ENCODE measurements around the gene SFXN2. TPM values are rescaled to one million over a fixed set of nuclear protein-coding genes. Genes with fewer than 3 reads are reported as not detected.
"Not testable (repeated sequence)": the region's sequence is repeated elsewhere in the genome, so short reads cannot be mapped to it uniquely, and the experiment has no call there.

Gene SFXN2
- total RNA-seq, 1 experiment from 2014 or later: 5.5 TPM

DNA sequence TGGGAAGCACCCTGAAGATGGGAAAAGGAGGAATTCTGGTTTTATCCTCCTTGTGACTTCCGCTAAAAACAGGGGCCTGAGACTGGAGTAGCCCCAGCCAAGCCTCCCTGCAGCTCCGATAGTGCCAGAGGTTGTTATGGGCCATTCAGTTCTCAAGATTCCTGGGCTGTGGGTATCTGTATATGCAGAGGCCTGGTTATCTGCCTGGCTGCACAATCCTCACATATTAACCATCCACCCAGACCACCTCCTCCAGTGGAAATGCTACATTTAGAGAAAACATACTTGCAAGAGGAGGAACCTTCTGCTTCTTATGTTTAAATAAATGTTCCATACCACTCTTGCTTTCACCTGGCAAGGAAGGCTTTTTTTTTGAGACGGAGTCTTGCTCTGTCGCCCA, 34.8 kb upstream of the SFXN2 start:
- DNase-seq (ENCODE audit: low read depth): no peak

DNA sequence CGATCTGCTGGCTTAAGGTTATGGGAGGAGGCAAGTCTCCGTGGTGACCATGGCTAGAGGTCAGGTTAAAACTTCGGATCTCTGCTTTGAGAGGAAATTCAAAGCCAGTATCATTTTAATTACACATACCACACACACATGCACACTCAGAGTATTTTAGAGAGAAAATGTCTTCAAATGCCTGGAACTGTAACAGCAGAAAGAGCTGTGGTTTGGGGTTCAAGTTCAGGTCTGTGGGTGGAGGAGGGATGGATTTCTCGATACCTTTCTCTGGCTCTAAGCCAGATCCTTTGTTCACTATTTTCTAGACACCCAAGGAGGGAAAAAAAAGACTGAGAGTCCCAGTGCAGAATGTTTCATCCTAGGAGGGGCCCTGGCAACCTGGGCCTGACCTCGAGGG, 32.7 kb upstream of the SFXN2 start:
- DNase-seq (ENCODE audit: low read depth): no peak

DNA sequence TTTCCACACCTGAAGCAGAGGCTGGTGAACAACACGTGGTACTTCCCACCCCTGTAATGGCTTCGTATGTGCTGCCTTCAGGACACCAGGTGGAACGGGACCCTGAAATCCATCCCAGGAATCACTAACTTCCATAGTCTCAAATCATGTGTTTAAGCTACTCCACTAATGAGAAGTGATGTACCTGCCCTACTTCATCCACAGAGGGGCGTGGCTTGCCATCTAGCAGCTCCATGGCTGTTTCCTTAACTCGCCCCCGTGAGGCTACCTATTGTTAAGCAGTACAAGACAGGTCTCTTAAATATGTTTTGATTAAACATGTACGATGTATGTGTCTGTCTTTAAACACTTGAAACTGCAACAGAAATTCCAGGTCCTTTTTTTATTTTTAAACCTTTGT, 32.0 kb upstream of the SFXN2 start:
- no peak for DNase-seq (ENCODE audit: low read depth)

DNA sequence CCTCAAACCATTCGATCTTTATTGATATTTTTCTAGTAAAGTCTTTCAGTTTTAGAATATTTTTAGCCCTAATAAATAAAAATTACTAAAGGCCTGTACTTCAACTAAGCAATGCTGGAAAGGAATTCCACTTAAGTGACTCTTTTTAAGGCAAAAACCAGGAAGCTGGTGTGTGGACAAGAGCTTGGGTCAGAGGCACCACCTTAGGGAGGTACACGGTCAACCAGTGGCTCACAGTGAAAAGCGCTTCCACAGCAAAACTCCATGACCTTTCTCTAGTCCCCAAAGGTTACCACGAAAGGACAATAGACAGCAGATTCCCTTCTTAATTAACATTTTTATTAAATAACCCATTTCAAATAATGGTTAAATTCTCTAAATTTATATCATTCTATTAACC, 31.5 kb upstream of the SFXN2 start:
- DNase-seq (ENCODE audit: low read depth): no peak

DNA sequence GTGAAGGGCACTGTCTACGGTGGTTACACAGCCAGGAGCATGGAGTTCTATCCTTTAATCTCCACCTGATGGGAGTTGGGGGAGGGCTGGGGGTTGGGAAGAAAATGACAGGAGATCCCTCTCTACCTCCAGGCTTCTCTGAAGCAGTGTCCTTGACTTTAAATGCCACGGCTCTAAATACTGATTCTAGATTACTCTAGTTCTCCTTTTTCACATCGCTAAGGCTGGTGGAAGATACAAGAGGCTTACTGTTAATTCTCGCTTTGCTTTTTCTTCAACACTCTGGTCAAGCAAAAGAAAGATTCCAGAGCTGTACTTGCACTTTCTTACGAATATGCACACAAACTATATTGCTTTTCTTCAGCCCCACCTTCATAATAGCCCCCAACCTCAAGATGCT, 30.7 kb upstream of the SFXN2 start:
- DNase-seq (ENCODE audit: low read depth): no peak

DNA sequence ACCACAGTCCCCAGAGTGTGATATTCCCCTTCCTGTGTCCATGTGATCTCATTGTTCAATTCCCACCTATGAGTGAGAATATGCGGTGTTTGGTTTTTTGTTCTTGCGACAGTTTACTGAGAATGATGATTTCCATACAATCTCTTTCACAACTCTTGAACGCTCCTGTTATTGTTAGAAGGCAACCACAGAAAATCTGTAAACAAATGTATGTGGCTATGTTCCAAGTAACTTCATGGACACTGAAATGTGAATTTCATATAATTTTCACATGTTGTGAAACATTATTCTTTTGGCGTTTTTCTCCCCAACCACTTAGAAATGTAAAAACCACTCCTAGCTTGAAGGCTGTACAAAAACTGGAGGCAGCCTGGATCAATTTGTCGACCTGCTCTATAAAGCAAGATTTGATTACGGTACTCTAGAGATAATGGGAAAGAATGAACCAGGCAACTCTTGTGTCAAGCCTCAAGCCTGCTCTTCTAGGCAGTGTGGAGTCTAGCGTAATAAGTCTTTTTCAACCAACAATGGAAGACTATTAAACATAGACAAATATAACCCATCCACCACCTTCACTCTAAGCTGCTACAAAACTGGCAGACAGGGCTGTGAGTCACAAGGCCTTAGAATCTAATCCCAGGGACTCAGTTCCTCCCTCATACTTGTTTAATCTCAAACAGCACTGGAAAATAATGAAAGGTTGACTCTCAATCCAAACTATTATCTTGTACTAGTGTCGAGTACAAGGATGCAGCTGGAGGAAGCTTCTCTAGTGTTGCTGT, 23.0 kb upstream of the SFXN2 start:
- DNase-seq (ENCODE audit: low read depth): no peak

DNA sequence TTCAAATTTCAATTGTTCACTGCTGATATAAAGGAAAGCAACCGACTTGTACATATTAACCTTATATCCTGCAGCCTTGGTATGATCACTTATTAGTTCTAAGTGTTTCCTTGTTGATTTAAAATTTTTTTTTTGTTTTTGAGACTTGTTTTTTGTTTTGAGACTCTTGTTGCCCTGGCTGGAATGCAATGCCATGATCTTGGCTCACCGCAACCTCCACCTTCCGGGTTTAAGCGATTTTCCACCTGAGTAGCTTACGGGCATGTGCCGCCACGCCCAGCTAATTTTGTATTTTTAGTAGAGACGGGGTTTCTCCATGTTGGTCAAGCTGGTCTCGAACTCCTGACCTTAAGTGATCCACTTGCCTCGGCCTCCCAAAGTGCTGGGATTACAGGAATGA, 19.0 kb upstream of the SFXN2 start:
- DNase-seq (ENCODE audit: low read depth): not testable (repeated sequence)

DNA sequence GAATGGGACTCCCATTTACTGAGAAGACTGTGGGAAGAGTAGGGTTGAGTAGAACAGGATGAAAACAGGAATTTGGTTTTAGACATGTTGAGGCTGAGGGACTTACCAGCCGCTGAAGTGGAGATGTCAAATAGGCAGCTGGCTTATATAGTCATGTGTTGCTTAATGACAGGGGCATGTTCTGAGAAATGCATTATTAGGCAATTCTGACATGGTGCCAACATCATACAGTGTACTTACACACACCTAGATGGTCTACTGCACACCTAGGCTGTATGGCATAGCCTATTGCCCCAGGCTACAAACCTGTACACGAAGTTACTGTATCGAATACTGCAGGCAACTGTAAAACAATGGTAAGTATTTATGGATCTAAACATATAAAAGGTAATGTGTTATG, 17.7 kb upstream of the SFXN2 start:
- DNase-seq (ENCODE audit: low read depth): no peak

DNA sequence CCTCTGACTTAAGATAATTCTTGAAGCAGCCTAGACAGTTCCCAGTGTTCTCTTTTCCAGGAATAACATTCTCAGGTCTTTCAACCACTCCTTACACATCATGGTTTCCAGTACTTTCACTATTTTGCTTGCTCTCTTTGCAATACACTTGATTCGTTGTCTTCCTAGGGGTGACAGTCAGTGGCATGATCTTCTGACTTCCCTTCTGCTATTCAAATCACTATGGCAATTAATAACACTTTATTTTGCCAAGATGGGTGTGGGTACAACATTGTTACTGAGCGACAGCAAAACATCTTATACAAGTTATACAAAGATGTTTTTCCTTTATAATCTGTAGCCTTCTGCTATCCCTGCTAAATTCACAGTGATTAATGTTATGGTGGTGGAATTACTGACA, 15.5 kb upstream of the SFXN2 start:
- DNase-seq (ENCODE audit: low read depth): no peak

DNA sequence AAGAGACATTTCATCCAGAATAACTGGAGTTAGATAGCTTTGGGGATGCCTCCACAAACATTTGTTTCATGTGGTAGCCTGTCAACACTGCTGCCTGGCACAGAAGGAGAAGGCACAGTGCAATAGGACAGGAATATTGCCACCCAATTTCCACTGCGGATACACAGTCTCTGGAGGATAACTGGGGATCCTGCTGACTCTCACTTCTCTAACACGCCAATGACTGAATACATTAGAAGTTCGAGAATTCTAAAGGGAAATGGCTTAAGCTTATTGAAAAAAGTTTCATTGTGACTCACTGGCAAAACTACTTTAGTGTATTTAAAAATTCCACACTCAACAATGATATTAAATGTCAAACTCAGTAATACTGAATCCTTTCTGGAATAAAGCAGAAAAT, 13.2 kb upstream of the SFXN2 start:
- no peak for DNase-seq (ENCODE audit: low read depth)

DNA sequence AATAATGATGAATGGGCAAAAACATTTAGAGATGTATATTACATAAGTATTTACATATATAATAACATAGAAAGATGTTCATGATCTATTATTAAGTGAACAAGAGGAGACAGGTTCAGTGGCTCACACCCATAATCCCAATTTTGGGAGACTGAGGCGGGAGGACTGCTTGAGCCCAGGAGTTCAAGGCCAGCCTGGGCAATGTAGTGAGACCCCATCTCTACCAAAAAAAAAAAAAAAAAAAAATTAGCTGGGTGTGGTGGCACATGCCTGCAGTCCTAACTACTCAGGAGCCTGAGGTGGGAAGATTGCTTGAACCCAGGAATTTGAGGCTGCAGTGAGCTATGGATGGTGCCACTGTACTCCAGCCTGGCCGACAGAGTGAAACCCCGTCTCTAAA, 12.6 kb upstream of the SFXN2 start:
- DNase-seq (ENCODE audit: low read depth): no peak

DNA sequence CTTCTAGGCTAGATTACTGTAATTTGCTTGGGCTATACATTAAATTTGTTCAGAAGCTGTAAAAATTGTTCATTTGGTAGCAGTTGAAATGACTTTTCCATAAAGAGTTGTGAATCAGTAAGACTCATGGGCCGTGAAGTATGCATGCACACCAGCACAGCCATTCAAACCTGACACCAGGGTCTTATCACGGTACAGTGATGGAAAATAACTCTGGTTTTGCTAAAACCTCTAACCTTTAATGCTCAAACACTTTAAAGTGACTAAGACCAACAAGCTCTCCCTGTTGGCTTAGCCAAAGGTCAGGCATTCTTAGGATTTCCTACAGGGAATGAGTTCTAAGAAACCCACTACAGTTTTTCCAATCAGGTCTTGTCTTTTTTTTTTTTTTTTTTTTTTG, 11.7 kb upstream of the SFXN2 start:
- no peak for DNase-seq (ENCODE audit: low read depth)

DNA sequence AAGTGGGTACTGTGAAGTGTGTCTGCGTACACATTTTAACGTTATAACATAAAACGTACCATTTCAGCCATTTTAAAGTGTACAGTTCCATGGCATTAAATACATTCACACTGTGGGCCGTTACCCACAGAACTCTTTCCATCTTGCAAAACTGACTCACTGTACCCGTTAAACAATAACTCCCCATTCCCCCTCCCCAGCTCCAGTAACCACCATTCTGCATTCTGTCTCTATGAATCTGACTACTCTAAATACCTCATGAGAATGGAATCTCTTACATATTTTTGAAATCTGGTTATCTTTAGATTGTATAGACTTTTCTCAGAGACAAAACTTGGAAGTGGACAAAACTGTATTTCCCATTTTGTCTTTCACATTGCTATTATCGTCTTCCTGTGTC, 9.5 kb upstream of the SFXN2 start:
- peak; percentile 17 for DNase-seq (ENCODE audit: low read depth)

DNA sequence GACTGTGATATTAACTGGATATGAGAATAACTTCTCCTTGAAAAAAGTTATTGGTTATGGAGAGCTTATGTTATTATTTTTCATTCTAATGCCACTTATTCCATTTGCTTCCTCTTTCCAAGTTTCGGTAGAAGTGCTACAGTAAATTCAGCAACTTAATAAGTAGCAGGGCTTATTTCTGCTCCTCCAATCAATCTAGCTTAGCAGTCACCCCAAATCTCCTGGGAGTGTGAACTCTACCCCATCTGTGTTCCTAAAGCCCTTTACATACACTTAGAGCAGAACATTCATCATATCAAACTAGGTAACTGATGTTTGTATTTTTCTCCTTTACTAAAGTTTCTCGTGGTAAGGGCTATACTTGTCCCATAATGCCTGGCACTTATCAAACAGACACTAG, 8.9 kb upstream of the SFXN2 start:
- no peak for DNase-seq (ENCODE audit: low read depth)

DNA sequence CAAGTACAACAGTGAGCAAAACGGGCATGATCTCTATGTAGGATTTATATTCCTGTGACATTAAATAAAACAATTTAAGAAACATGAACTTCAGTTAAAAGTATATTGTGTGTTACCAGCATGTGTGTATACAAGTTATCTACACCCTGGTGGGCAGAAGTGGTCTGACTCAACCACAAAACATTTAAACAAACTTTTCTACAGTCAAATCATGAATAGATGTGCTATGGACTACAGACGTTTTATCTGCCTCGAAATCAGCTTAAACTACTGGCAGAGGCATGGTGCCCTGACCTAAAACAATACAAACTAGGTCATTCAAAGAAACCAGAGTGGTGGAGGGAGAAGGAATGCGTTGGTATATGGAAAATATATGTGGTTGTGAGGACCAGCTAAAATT, 3.8 kb upstream of the SFXN2 start:
- peak; percentile 68 for DNase-seq (ENCODE audit: low read depth)

DNA sequence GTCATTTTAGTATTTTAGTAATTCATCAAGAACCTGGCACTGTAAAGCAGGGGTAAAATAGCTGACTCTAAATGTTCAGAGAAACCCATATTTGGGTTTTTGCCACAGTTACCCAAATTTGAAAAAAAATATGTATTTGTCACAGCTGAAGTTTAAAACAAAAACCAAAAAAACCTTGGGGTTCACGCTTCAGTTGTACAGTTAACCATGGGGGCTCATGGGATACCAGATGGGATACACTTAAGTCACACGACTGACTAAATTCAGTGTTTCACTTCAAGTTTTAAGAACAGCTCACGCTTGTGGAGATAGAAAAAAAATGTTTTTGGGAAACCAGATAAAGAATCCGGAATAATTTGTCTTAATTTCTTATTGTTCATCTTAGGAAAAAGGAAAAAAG, 2.3 kb upstream of the SFXN2 start:
- DNase-seq (ENCODE audit: low read depth): no peak

DNA sequence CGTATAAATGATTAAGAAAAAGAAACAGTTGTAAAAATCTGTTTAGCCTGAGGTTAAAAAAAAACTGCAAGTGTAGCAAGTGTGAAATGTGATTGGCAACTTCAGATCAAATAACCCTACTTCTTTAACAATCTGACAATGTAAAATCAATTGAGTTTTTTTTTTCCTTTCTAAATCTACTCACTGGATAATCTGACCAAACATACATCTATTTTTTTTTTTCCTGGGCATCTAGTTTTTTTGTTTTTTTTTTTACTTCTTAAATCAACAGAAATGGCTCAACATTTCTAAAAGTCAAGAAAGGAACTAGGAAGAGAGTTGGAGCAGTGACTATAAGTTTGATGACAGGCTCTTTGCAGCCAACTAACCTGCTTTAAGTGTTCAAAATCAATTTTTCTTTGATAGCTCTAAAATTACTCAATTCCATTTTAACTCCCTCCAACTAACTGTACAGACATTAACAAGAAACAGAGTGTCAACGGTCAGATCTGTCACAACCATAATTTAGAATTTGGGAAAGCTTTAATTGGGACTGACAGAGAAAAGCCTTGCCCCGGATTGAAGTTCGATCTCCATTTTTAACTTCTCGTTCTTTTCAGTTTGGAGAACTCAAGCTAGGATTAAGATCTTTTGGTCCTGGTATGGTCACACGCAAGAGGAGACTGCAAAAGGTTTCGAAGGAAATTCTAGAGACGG, 1.4 kb upstream of the SFXN2 start:
- DNase-seq (ENCODE audit: low read depth): no peak

DNA sequence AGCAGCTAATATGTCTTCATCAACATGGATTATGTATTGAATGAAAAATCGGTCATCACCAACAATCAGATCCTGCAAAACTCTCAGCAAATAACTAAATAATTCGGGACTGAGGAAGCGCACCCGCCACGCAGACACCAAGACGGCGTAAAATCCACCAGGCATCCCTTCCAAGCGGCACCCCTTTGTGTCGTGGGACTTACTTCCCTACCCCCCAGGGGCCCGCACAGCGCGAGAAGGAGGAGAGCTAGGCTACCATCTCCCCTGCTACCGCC, 960 bp upstream of the SFXN2 start:
- no peak for DNase-seq (ENCODE audit: low read depth)

DNA sequence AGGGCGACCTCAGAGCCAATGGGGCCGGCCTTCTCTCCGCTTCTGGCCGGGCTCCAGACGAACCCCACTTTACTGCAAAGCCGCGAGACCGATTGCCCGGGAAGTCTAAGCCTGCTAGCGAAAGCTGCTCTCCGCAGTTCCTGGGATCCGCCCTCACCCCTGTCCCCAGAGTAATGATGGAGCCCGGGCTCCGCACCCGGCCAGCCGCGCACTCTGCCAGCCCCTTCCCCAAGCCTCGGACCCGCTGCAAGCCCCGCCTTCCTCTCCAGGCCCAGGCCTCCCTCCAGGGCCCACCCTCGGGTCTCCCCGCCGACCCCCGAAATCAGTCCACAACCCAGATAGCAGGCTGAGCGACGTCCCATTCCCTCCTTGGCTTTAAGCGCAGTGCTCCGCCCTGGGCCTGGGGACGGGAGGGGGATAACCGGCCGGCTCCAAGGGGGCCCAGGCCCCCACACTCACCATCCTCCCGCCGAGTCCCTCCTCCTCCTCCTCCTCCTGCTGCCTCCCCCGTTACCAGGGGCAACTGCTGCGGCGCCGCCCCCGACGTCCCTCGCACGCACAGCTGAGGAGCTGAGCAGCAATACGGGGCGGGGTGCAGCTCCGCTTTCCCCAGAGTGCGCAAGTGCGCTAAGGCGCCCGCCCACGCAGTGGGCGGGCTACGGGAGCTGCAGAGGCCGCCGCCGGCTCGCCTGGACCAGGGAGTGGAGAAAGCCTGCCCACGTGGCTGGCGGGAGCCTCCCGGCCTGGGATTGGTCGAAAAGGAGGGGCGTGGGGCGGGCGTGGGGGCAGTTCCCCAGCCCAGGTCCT, 419 bp upstream of the SFXN2 start, which contains the start of gene ARL3:
ARL3 (minus strand) TSS at position 584 of the 807 bp plus-strand sequence; CDS start at position 462, 122 bp downstream.
- DNase-seq (ENCODE audit: low read depth): peak; percentile 97

DNA sequence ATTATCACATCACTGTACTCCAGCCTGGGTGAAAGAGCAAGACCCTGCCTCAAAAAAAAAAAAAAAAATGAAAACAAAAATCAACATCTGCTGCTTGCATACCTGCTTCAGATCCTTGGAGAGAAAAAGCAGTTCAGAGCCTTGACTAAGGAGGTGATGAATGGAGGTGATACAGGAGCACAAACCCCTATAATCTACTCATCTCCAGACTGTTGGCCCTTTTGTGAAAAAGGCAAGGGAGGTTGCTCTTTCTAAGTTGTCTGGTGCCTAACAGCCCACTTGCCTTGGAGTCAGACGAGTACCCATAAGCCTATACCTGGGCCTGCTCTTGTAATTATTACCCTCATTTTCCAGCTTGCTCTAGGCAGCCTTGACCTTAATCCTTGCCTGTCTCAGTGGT, 1.4 kb downstream of the SFXN2 start:
- DNase-seq (ENCODE audit: low read depth): no peak

DNA sequence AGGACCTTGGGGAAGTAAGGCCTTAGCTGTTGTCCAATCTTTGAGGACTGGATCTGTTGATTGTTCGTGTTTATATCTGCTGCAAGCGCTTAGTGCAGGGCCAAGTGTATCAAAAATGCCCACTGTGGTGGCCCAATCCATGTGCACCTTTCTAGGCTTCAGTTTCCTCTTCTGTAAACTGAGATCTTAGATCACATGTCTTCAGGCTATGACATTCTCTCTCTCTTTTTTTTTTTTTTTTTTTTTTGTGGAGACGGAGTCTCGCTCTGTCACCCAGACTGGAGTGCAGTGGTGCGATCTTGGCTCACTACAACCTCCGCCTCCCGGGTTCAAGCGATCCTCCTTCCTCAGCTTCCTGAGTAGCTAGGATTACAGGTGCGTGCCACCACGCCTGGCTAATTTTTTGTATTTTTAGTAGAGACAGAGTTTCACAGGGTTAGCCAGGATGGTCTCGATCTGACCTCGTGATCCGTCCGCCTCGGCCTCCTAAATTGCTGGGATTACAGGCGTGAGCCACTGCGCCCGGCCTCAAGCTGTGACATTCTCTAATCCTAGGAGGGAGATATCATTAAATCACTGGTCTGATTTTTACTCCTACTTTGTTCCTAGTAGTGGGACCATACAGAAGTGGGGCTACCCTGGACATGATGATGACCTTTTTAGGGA, 2.6 kb downstream of the SFXN2 start:
- DNase-seq (ENCODE audit: low read depth): not testable (repeated sequence)

DNA sequence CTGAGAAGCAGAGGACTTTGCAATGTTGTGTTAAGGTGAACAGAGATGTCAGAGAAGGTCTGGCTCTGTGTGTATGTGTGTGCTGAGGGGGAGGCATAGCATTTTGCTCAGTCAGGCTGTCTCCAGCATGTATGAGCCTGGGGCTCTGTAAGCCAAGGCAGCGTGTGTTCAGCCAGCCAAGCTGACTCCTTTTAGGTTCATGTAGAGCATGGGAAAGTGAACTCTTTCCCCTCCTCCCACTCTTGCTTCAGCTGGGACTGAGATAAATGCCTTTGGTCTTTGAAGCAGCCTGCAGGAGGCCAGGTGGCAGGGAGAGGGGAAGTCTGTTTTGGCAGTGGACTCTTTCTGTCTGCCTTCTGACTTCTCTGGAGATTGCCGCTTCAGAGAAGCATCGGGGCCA, 3.8 kb downstream of the SFXN2 start:
- DNase-seq (ENCODE audit: low read depth): no peak

Measured in Daoy (cell line).